ENCODE measurements around the gene MEI1. TPM values are rescaled to one million over a fixed set of nuclear protein-coding genes. Genes with fewer than 3 reads are reported as not detected.
A peak's percentile ranks its signal among the peaks of the same experiment; 100 is the strongest.

Gene MEI1
- total and polyA plus RNA-seq, 9 of the 15 experiments (the other 6 are each of a cell fraction or from before 2014, with no cell fraction given): 0.08 to 0.68 (median 0.18) TPM; not detected in 2

GRCh38 chr22:41654322-41654721, 45.0 kb upstream of the MEI1 start (continued):
- TF ChIP-seq ZNF592 (IDR thresholded peaks at IDR 0.05) (no peak), EZH2 (IDR thresholded peaks at IDR 0.05; ENCODE audit: borderline replicate concordance, low read depth, low read length) (no peak)

GRCh38 chr22:41656556-41656955, 42.7 kb upstream of the MEI1 start:
- Histone ChIP-seq H3K9me1 (ENCODE audit: control insufficient read depth, insufficient read depth, low read length) (no peaks in the 10 kb centered on the region), H4K20me1 (replicated peaks; ENCODE audit: control insufficient read depth, insufficient read depth, low read length) (no peaks in the 10 kb centered on the region), H3K4me1 (replicated peaks in 1 of 2; ENCODE audit: control insufficient read depth in 2 of 2, insufficient read depth in 2 of 2, low read length in 2 of 2) (no peaks in the 10 kb centered on the region), H3K9ac (ENCODE audit: insufficient read depth in 1 of 2, low read depth in 2 of 2, low read length in 2 of 2) (no peak overlapping the region), H3K27me3 (ENCODE audit: control insufficient read depth in 2 of 2, insufficient read depth in 2 of 2, low read length in 2 of 2) (no peaks in the 10 kb centered on the region), H3K4me2 (ENCODE audit: insufficient read depth, low read length) (no peak overlapping the region), H3K4me3 (no peak overlapping the region), H3K36me3 (ENCODE audit: control insufficient read depth, insufficient read depth, low read length) (peaks cover 90% of the 10 kb centered on the region), H3K27ac (ENCODE audit: extremely low read depth, low read depth, low read length) (no peak overlapping the region), H2AFZ (ENCODE audit: low read depth, low read length) (no peak overlapping the region), H3K79me2 (ENCODE audit: control insufficient read depth, insufficient read depth, low read length) (no peaks in the 10 kb centered on the region), H3K9me3 (replicated peaks; ENCODE audit: control insufficient read depth, insufficient read depth, low read depth, low read length) (no peaks in the 10 kb centered on the region)
- 70% methylated on average over 5 of the region's 5 CpGs for WGBS (ENCODE audit: insufficient coverage, low coverage, missing lambda C conversion rate)
- ATAC-seq: no peak
- intact Hi-C loops (cut with micrococcal nuclease): no loop called here
- FAIRE-seq: no peak
- no TSS peak for BruUV-seq (replicated peaks)
- in situ Hi-C loops (cut with MboI): no loop called here
- CTCF ChIA-PET (ENCODE audit: low intra/inter-chr PET ratio): no interaction called here
- POLR2A ChIA-PET: interaction anchor here (0.6 to 1.1 kb wide), 2 partner anchors 10 to 113 kb away, joined by 3 to 4 read pairs; no protein-coding TSS in a partner anchor
- peak in 2 of 4 experiments; percentile 21 to 30 for DNase-seq (ENCODE audit: extremely low read depth in 1 of 4, low spot score in 3 of 4)
- no peak for TF ChIP-seq ZNF384 (IDR thresholded peaks at IDR 0.05; ENCODE audit: low read depth, low read length)
- no peak for TF ChIP-seq SMARCE1 (IDR thresholded peaks at IDR 0.05)
- no peak for TF ChIP-seq TFAP4 (CRISPR knock-in tag; IDR thresholded peaks at IDR 0.05; ENCODE audit: borderline replicate concordance)
- TF ChIP-seq NUFIP1 (IDR thresholded peaks at IDR 0.05; ENCODE audit: partially characterized antibody): no peak
- TF ChIP-seq HDAC6 (IDR thresholded peaks at IDR 0.05; ENCODE audit: low read depth, low read length): no peak
- TF ChIP-seq ZKSCAN8 (CRISPR knock-in tag; IDR thresholded peaks at IDR 0.05): peak; percentile 57; the same call in 1 of the 2 replicates
- TF ChIP-seq E2F6 (IDR thresholded peaks at IDR 0.05; ENCODE audit: borderline replicate concordance in 1 of 2, extremely low read depth in 1 of 2, insufficient read depth in 1 of 2, insufficient read length in 1 of 2, low read depth in 1 of 2, low read length in 1 of 2, poor library complexity in 1 of 2, severe bottlenecking in 1 of 2): no peak
- TF ChIP-seq ATF7 (IDR thresholded peaks at IDR 0.05): no peak
- TF ChIP-seq NCOR1 (IDR thresholded peaks at IDR 0.05): peak; percentile 8; the same call in 1 of the 2 replicates

Measured in K562 (cell line).